Lung microvascular endothelial cell (primary cell): ENCODE data around the gene NUDT3. TPM values are rescaled to one million over a fixed set of nuclear protein-coding genes. Genes with fewer than 3 reads are reported as not detected.
"Not testable (repeated sequence)": the region's sequence is repeated elsewhere in the genome, so short reads cannot be mapped to it uniquely, and the experiment has no call there.

Experiments used
- DNase-seq, 2 donors: peaks; one replicate each; pipeline versions ENCODE4 v3.0.0 to v3.0.0-alpha.2; 2010; ENCODE audit warnings: low read depth in 2 of 2
- total RNA-seq: library from RNA; depleted of rRNA; stranded (reverse); fragments of >200 nt; gene quantifications from 2 replicates; pipeline ENCODE4 v1.2.1, GENCODE V29; 2014

Gene NUDT3
- total RNA-seq, 1 donor from 2014 or later = 17.1 TPM

DNA sequence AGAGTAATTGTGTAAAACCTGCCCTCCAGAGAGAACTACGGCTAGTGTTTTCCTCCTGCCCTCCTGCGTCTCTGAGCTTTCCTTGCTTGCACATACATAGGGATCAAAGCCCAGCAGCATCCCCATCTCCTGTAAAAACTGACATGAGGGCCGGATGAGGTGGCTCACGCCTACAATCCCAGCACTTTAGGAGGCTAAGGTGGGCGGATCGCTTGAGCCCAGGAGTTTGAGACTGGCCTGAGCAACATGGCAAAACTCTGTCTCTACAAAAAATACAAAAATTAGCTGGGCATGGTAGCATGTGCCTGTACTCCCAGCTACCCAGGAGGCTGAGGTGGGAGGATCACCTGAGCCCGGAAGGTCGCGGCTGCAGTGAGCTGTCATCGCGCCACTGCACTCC is 103.3 kb downstream of the NUDT3 start:
- DNase-seq = no peak

DNA sequence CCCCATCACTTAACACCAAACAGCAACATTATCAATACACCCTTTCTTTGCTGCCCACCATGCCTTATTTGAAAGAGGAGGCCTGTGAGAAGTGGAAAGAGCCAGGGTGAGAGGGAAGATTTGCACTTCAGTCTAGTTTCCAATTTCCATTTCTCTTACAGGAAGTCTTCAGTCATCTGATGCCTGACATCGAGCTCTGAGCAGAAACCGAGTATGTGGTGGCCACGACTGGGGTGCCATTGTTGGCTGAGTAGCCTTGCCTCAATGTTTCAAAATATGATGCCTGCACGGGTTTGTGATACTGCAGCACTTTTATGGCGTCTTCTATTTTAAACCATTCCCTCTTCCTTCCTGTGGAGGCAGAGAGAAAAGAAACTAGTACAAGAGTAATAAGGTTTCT is 103.9 kb downstream of the NUDT3 start:
- DNase-seq = peak in 1 of 2 donors; percentile 14

DNA sequence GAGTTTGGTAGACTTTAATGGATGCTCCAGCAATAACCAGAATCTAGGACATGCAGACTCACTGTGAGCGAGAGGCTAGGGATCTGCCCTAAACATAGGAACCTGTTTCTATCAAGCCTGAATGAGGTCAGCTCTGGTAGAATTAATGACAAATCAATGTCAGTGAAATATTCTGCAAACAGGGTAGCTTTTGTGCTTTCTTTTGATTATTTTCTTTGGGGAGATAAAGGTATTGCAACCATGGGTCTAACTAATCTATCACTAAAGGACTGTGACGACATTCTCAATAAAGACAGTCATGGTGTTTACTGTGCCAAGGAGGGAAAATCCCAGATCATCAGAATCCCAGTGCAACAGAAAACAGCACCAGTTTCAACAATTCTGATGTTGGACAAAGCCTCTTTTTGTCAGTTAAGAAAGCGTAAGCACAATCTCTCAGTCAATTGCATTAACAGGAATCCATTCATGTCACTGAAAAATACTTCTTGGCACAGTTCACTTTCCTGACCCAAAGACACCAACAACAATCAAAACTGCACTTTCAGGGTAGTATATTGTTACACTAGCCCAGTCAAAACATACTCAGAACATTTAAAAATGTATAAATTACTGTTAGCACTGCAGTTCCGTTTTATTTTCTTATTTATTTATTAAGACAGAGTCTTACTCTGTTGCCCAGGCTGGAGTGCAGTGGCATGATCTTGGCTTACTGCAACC is 106.9 kb downstream of the NUDT3 start:
- no peak for DNase-seq

DNA sequence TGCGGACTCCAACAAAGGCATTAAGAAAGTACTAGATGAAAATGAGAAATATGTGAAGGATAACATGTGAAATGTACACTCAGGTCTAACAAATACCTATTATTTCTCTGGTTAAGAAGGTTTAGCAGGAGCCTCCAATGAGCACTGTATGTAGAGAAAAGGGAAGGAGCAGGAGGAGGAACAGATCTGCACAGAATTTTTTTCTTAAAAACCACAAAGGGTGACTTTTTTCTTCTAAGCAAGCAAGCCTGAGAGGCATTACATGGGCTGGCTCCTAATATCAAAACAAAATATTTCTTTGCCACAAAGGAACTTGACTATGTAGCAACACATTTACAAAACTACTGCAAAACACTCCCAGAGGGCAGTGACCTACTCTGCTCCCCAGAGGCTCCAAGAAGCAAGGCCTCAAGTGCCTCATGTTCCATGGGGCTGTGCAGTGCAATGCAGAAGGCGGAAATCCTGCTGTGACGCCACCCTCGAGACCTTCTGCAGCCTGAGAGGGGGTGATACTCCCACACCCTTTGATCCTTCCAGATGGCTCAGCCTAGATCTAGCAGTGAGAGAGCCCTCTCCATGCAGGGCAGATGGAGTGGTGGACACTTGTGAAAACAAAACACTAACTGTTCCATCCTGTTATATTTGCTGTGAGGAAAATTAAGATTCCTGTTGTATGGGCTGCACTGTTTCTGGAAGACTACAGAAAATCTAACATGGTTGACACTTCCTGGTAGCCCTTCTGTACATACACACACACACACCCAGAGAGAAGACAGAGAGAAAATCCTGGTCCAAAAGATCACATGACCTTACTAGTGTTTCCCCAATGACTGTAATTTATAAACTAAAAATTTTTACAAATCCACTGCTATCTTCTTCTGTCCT is 107.7 kb downstream of the NUDT3 start:
- DNase-seq = no peak

DNA sequence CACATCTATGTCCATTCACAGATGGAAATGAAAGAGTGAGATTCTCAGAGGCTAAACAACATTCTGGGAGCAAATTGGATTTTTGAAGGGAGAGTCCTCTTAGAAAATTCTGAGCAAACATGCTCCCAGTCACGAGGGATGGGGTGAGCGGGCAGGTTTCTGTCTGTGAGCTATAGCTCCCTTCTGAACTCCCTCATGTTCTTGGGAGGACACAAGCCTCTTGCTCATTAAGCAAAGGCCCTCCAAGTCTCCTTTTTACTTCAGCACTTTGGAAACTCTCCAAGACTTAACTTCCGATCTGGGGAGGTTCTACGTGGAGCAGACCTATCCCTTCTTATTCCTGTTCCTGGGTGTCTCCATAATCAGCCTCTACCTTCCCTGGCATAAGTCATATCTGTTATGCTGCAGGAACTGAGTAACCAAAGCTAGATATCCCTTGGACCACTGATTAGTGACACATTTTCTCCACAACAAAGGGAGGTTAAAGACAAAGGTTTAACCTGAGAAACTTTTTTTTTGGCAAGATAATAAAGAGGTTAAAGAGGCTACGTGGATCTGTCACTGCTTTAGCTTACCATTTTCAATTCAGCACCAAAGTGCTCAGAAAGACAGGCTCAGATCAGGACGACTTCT is 110.7 kb downstream of the NUDT3 start:
- DNase-seq = peak in 1 of 2 donors; percentile 54

DNA sequence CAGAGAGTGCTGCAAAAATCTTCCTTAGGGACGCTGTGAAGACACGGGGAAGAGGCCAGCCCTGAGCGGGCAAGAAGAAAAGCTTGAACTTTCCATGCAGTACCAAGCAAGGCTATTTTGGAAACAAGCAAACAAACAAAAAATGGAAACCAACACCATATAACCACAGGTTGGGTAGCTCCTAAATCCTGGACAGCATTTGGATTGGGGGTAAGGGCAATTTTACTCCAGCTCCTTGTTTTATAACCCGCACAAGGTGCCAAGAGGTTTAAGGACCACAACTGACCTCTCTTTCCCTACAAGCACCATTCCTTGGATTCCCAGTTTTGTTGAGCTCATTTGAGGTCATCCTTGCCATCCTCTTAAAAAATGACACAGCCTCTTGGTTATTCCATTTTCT is 112.3 kb downstream of the NUDT3 start:
- no peak for DNase-seq

DNA sequence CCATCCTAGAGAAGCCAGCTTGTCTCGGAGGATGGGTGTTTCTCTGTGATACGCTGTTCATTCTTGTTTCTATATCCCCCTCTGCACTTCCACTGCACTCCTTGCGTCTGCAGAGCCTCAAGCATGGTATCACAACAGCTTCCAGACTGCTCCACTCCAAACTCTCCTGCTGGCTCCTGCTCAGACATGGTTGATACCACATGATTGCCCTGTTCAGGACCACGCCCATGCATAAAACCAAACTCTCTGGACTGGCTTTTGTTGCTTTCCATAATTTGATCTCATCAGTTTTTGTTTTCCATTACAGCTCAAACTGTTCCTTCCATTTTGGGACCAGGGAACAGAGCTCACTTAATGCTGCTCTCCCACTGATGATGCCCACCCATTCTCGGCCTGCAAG is 113.6 kb downstream of the NUDT3 start:
- no peak for DNase-seq

DNA sequence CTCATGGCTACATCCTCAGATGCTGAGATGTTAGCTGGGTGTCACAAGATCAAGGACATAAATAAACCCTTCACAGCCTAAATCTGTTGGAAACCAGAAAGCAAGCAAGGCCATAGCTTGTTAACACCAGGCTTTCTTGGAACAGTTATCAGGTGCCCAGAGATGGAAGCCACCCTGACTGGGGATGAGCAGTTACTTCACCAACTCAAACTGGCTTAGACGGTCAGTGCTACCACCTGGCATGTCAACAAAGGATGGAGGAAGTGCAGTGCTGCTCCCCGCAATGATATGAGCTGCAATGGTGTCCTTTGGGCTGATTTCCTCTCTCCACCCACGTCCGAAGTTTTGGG is 114.7 kb downstream of the NUDT3 start:
- no peak for DNase-seq

DNA sequence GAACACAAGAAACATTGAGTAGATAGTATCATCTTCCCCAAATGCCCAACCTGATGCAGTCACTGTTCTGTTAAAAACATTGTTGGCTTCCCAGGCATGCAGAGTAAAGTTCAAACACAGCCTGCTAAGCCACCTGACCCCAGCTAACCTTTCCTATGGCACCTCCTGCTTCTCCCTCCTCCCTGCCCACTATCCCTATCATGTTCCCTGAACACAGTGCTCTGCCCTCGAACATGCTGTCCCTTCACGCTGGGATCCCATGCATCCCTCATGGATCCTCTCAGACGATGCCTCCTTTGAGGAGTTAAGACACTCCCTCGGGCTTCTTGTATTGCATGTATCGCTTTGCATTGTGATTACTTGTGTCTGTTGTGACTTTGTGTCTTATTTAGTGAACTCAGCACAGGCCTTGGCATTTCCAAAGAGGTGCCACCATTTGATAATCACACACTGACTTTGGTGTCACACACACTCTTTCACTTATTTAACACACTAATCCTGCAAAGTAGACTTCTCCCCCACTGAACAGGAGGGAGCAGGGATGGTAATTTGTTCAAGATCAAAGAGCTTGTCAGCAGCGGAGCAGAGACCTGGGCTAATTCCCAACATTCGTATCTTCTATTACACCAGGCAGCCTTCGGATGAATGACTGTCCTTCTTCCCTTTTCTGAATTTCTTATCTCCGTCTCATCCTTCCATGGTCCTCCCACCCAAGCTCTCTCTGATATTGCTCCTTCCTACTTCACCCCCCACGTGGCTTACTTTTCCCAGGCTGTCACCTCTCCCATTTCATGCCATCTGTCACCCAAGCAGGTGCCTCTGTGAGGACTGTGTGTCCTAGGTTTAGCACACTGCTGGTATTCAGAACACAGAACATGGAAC is 115.3 kb downstream of the NUDT3 start:
- no peak for DNase-seq

DNA sequence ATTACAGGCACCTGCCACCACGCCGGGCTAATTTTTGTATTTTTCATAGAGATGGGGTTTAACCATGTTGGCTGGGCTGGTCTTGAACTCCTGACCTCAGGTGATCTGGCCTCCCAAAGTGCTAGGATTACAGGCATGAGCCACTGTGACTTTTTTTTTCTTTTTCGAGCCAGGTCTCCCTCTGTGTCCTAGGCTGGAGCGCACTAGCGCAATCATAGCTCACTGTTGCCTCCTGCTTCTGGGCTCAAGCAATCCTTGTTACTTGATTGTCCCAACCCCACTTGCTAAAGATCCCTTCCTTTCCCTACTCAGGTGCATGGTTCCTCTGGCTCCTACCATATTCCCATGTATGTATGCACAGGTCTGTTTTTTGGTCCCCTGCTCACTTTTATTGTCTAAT is 116.3 kb downstream of the NUDT3 start:
- DNase-seq = no peak

DNA sequence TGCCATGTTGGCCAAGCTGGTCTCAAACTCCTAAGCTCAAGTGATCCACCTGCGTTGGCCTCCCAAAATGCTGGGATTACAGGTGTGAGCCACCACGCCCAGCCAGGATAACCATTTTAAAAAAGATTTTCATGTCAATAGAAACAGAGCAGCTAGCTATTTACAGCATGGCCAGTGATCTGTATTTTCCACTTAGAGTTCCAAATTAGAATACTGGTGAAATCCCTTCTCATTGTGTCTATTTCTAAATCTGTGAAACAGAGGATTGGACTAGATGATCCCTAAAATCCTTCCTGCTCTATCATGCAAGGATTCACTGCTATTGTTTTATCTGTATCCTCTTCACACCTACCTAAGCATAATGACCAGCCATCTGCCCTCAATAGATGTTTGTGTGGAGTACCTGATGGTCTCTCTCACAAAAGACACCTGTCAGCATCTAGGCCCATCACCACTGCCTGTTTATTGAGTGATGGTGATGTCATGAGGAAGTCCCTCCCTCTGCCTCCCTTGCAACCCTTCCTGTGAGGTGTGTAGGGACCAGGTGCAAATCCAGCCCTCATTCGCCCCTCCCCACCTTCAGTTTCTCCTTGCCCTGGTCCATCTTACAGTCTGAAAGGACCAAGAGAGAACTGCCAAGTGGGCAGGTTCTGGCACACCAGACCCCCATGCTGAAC is 117.2 kb downstream of the NUDT3 start:
- peak in 1 of 2 donors; percentile 63 for DNase-seq

DNA sequence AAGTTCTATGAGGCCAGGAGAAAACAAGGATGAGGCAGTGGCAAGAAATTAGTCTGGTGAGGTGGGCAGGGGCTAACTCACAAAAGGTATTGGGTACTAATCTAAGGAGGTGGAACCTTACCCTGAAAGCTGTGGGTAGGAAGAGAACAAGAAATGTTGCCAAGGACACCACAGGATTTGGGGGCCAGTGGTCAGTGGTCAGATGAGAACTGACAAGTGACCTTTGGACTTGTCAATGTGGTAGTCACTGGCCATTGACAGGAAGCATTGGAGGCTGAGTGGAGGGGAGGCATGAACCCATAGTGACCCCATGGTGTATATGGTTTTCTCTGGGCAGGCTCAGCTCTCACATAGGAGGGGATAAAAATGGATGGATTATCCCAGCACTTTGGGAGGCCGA is 118.3 kb downstream of the NUDT3 start:
- no peak for DNase-seq

DNA sequence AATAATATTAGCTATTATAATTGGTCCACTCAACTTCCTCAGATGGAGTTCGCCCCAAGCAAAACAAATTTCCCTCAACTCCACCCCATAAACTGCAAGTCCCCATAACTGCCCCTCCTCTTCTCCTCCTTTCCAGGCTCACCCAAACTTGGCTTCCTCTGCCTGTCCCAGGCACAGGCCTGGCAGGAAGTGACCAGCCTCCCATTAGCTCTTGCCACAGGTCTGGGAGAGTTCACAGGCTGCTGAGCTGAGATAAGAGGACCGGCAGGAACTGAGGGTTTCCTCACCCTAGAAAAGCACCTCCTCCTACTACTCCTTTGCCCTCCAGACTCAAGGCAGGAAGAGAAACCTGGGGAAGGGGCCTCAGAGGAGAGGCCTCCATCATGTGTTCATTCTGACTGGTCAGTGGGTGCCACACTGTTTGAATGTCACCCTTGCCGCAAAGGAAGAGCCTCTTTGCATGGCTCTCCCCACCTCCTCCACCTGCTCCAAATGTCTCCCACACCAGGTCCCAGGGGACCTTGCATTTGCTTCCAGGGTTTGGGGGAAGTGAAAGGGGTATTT is 119.1 kb downstream of the NUDT3 start:
- DNase-seq = peak; percentile 82 to 93

DNA sequence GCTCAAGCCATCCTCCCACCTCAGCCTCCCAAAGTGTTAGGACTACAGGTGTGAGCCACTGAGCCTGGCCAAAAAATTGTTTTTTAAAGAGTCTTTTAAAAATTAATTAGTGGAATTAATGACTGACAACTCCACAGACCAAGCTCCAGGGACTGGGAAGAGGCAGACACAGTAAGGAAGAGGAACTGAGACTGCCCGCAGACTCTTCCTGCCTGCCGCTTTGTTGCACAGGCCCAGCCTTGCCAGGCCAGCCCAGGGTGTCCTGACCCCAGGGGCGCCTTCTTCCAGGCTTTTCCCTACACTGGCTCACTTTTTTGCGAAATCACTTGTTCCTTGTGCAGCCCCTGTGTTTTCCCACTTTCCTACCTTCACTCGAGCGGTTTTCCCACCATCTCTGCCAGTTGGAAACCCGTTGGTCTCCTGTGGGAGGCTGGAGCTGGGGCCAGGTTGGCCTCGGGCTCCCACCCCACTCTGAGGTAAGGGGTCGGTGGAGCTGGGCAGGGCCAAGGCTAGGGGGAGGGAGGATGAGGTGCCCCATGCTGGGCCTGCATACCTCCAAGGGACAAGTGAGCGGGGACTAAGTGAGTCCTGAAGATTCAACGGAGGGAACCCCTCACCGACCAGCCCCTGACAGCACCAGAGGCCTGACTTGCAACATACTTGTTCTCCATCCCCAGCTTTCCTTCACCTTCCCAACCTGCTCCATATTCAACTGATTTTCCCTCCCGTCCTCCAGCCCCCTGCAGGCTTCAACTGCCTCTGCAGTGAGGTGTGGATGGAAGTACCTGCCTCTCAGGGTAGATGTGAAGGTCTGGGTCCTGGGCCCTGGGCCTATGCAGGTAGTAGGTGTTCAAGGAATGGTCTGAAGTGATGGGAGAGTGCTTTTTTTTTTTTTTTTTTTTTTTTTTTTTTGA is 120.2 kb downstream of the NUDT3 start:
- no peak for DNase-seq

DNA sequence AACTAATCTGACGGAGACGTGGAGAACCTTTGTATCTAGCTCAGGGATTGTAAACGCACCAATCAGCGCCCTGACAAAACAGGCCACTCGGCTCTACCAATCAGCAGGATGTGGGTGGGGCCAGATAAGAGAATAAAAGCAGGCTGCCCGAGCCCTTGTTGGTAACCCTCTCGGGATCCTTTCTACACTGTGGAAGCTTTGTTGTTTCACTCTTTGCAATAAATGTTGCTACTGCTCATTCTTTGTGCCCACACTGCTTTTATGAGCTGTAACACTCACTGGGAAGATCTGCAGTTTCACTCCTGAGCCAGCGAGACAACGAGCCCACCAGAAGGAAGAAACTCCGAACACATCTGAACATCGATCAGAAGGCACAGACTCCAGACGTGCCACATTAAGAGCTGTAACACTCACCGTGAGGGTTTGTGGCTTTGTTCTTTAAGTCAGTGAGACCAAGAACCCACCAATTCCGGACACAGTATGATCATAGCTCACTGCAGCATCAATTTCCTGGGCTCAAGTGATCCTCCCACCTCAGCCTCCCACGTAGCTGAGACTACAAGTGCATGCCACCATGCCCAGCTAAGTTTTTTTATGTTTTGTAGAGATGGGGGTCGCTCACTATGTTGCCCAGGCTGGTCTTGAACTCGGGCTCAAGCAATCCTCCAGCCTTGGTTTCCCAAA is 122.7 kb downstream of the NUDT3 start:
- DNase-seq = not testable (repeated sequence)

DNA sequence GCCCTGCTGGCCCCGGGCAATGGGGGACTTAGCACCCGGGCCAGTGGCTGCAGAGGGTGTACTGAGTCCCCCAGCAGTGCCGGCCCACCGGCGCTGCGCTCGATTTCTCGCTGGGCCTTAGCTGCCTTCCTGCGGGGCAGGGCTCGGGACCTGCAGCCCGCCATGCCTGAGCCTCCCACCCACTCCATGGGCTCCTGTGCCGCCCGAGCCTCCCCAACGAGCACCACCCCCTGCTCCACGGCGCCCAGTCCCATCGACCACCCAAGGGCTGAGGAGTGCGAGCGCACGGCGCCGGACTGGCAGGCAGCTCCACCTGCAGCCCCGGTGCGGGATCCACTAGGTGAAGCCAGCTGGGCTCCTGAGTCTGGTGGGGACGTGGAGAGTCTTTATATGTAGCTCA is 123.3 kb downstream of the NUDT3 start:
- not testable (repeated sequence) for DNase-seq

DNA sequence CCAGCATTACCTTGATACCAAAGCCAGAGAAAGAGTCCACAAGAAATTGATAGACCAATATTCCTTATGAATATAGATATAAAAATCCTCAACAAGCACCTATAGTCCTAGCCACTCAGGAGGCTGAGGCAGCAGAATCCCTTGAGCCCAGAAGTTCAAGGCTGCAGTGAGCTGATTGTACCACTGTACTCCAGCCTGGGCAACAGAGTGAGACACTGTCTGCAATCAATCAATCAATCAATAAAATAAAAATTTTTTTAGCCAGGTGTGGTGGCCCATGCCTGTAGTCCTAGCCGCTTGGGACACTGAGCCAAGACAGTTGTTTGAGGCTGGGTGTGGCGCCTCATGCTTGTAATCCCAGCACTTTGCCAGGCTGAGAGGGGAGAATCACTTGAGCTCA is 124.7 kb downstream of the NUDT3 start:
- DNase-seq = no peak

DNA sequence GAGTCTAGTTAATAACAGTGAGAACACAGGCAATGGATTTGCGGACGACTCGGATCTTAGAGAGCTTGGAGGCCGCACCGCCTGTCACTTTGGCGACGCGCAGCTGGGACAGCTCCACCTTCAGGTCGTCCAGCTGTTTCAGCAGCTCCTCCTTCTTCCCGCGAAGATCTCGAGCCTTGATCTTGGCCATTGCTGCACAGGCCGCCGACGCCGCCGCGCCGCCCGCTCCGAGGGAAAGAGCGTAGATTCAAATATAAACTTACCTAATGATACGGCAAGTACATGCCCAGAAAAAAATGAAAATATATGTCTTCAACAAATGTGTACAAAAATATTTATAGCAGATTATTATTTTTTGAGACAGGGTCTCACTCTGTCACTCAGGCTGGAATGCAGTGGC is 129.0 kb downstream of the NUDT3 start:
- DNase-seq = not testable (repeated sequence)
